ENCODE results near the gene HRH2.

The HRH2 gene

DNA sequence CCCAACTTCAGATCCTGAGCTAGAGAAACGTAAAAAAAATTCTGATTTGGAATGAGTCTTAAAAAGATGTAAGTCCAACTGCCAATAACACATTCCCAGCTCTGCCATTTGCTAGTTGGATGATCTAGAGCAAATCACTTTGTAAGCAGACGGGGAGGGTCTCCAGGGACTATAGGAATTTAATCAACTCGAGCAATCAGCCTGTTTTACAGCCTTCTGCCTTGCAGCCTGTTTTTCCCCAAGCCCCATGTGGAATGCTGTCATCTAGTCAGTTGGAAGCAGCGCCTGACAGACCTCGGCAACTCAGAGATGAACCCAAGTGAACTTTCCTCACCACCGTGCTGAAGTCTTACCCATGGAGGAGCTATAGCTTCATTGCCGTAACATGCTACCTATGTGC is 34.8 kb upstream of the HRH2 start:
- Histone ChIP-seq H3K36me3 (ENCODE audit: control insufficient read depth, insufficient read depth, low read length) (no peaks in the 10 kb centered on the region), H3K27me3 (replicated peaks; ENCODE audit: control insufficient read depth, insufficient read depth, low read length) (no peaks in the 10 kb centered on the region; the same call in 1 of the 2 replicates), H3K4me3 (replicated peaks; ENCODE audit: low read depth, low read length) (no peak overlapping the region)
- TF ChIP-seq CTCF (IDR thresholded peaks at IDR 0.05; ENCODE audit: insufficient read depth, low read length, poor library complexity, severe bottlenecking), result no peak
- no peak for DNase-seq (ENCODE audit: extremely low read depth, insufficient read length)

- no peaks in the 10 kb centered on the region; the same call in 1 of the 2 replicates for H3K27me3 ChIP-seq (replicated peaks; ENCODE audit: control insufficient read depth, insufficient read depth, low read length)
- no peaks in the 10 kb centered on the region for H3K36me3 ChIP-seq (ENCODE audit: control insufficient read depth, insufficient read depth, low read length)
- TF ChIP-seq CTCF (IDR thresholded peaks at IDR 0.05; ENCODE audit: insufficient read depth, low read length, poor library complexity, severe bottlenecking), result no peak
- H3K4me3 ChIP-seq (replicated peaks; ENCODE audit: low read depth, low read length), result no peak overlapping the region
- no peak for DNase-seq (ENCODE audit: extremely low read depth, insufficient read length)
Observed at GRCh38 chr5:175624316-175624715, 33.6 kb upstream of the HRH2 start.

GRCh38 chr5:175627005-175627404 is 30.9 kb upstream of the HRH2 start:
- H3K4me3 ChIP-seq (replicated peaks; ENCODE audit: low read depth, low read length), result no peak overlapping the region
- no peaks in the 10 kb centered on the region for H3K36me3 ChIP-seq (ENCODE audit: control insufficient read depth, insufficient read depth, low read length)
- no peak for TF ChIP-seq CTCF (IDR thresholded peaks at IDR 0.05; ENCODE audit: insufficient read depth, low read length, poor library complexity, severe bottlenecking)
- H3K27me3 ChIP-seq (replicated peaks; ENCODE audit: control insufficient read depth, insufficient read depth, low read length), result no peaks in the 10 kb centered on the region; the same call in 1 of the 2 replicates
- DNase-seq (ENCODE audit: extremely low read depth, insufficient read length), result no peak

GRCh38 chr5:175627739-175628138 is 30.1 kb upstream of the HRH2 start:
- H3K27me3 ChIP-seq (replicated peaks; ENCODE audit: control insufficient read depth, insufficient read depth, low read length), result no peaks in the 10 kb centered on the region; the same call in 1 of the 2 replicates
- DNase-seq (ENCODE audit: extremely low read depth, insufficient read length), result no peak
- no peaks in the 10 kb centered on the region for H3K36me3 ChIP-seq (ENCODE audit: control insufficient read depth, insufficient read depth, low read length)
- no peak overlapping the region for H3K4me3 ChIP-seq (replicated peaks; ENCODE audit: low read depth, low read length)
- no peak for TF ChIP-seq CTCF (IDR thresholded peaks at IDR 0.05; ENCODE audit: insufficient read depth, low read length, poor library complexity, severe bottlenecking)

DNA sequence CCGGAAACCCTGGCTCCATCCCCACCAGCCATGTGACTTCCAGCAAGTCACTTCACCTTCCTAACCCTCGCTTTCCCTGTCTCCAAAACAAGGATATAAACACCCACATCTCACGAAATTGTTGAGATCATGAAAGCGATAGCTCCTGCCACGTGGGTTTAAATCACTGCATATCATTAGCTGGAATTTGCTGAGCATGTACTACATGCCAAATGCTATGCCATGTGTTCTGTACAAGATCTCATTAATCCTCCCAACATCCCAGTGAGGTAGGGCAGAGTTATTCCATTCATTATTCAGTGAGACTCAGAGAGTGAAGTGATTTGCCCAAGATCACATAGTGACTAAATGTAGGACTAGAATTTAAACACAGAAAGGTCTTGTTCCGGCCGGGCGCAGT is 29.2 kb upstream of the HRH2 start:
- no peak overlapping the region for H3K4me3 ChIP-seq (replicated peaks; ENCODE audit: low read depth, low read length)
- H3K27me3 ChIP-seq (replicated peaks; ENCODE audit: control insufficient read depth, insufficient read depth, low read length), result no peaks in the 10 kb centered on the region; the same call in 1 of the 2 replicates
- no peak for DNase-seq (ENCODE audit: extremely low read depth, insufficient read length)
- no peaks in the 10 kb centered on the region for H3K36me3 ChIP-seq (ENCODE audit: control insufficient read depth, insufficient read depth, low read length)
- no peak for TF ChIP-seq CTCF (IDR thresholded peaks at IDR 0.05; ENCODE audit: insufficient read depth, low read length, poor library complexity, severe bottlenecking)

GRCh38 chr5:175629261-175629660 is 28.6 kb upstream of the HRH2 start:
- TF ChIP-seq CTCF (IDR thresholded peaks at IDR 0.05; ENCODE audit: insufficient read depth, low read length, poor library complexity, severe bottlenecking), result no peak
- DNase-seq (ENCODE audit: extremely low read depth, insufficient read length), result no peak
- Histone ChIP-seq H3K4me3 (replicated peaks; ENCODE audit: low read depth, low read length) (no peak overlapping the region), H3K27me3 (replicated peaks; ENCODE audit: control insufficient read depth, insufficient read depth, low read length) (no peaks in the 10 kb centered on the region; the same call in 1 of the 2 replicates), H3K36me3 (ENCODE audit: control insufficient read depth, insufficient read depth, low read length) (no peaks in the 10 kb centered on the region)

Measured in GM06990 (cell line).